Stimulated activated CD4-positive, alpha-beta T cell treated with anti-CD3 and anti-CD28 coated beads, Interleukin-15, amount 100 ng/mL, for 1 hour (primary cell): ENCODE results near the gene MORN5.
A peak's percentile ranks its signal among the peaks of the same experiment; 100 is the strongest.

ENCODE experiments used
- DNase-seq, 2 donors: peaks; one replicate each; pipeline ENCODE4 v3.0.0-alpha.2; 2020; ENCODE audit warnings: low read depth in 1 of 2, low spot score in 1 of 2

Gene MORN5

DNA sequence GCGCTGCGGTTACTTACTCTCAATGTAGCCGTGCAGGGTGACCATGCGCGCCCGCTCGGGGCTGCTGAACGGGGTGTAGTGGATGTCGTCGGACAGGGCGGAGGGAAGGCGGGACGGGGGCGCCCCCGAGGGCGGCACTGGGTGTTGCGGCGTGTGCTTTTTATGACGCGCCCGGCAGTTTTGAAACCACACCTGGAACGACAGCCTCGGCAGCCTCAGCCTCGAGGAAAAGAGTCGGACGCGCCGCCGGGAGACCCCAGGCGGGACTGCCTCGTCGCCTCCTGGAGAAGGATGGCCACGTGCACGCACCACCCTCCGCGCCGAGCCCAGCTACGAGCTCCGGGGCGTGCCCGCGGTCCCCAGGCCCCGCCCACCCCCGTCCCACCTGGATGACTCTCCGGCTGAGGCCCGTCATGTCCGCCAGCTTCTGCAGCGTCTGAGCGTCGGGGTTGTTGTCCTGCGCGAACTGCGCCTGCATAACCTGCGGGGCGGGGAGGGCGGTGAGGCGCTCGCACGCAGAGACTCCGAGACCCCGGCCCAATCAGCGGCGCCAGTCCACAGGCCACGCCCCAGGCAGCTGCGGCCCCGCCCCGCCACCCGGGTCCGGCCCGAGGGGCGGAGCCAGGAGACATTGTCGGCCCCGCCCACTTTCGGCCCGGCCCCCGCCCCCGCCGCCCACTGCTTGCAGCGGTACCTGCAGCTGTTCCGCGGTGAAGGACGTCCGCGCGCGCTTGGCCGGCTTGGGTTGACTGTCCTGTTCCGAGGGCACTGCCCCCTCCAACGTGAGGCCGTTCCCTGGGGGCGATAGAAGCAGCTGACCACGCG is 54.1 kb downstream of the MORN5 start:
- peak; percentile 7 to 32 for DNase-seq

DNA sequence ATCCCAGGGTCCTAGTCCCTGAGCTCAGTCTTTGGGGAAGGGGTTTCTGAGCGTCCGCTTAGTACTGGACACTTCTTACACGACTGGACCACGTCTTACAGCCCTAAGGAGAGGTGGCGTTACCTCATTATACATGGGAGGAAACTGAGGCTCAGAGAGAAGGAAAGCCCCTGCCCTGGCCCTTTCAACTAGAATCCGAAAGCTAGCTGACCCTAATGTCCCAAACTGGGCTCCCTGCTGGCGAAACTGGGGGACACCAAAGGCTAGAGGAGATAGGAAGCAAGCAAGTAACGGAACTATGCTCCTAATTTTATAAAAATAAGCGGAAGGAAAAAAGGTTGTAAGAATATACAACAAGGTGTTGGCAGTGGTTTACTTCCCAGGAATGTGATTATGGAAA is 54.8 kb downstream of the MORN5 start:
- no peak for DNase-seq

DNA sequence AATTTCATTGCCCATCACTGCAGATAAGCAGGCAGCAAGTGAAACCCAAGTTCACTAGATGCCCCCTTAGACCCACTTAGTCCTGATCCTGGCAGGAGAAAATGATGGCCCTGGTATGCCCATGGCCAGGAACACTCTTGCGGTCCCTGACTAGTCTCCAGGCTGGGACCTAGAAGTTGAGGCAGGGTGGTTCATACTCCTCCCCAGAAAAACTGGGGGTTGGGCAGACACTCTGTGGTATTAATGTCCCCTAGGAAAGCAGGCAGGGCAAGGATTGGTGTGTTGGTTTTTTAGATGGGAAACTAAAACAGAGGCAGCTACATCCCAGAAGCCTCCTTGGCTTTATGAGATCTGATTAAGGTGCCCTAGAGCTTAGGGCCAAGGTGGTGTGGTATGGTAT is 56.0 kb downstream of the MORN5 start:
- no peak for DNase-seq

DNA sequence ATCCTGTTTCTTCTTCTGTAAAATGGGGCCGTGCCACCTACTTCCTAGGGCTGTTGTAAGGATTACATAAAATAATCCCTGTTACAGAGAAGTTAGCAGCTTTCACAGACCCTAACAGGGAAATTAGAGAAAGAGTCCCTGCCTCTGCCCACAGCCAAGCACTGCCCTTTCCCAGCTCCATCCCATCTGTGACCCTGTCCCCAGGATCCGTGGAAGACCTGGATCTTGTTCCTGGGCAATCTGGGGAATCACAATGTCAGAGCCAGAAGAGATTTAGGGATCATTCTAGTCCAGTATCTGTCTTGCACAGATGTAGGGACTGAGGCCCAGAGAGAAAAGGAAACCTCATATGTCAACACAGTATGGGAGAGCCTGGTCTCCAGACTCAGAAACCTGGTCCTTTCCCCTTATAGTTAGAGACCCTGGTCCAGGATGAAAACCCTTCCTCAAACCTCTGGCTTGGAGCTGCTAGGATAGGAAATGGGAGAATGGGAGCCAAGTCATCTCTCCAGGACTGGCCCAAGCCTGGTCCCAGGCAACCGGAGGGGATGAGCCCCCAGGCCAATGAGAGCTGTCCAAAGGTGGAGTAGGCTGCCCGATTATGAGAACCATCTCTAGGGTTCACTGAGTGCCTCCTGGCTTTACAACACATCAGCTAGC is 56.6 kb downstream of the MORN5 start:
- DNase-seq: no peak

DNA sequence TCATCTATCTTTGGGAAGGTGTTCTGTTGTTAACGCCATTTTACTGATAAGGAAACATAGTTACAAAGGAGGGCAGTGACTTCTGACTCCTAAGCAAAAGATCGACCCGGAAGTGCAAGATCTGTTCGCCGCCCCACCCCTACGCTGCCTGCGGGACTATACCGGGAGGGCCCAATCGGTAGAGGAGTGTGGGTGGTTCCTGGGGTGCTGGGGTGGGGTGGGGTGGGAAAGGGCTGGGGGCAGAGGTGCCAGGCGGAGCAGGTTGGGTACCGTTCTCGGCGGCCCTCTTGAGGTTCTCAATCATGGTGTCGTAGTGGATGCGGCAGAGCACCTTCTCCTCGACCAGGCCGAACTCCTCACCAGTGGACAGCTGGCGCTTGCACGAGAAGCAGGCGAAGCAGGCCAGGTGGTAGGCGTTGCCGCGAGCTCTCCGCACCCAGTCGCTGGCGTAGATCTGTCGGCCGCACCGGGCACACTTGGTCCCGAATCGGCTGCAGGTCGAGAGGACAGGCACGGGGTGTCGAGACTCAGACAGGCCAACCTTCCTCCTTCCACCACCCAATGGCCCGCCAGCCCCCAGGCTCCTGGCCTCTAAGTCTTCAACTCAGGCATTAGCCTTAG is 57.2 kb downstream of the MORN5 start:
- DNase-seq: no peak

DNA sequence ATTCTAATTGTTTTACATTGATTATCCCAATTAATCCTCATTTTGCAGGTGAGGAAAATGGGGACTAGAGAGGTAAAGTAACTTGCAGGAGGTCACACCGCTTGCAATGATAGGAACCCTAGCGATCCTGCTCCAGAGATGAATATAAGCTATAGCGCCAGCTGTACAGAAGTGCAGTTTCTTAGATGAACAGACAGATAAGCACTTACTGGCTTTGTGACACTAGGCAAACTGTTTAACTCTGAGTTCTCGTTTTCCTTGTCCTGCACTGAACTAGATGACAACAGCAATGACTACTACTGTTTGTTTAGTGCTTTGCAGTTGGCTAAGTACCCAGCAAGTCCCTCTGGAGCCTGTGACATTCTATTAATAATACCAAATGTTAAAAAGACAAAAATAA is 57.9 kb downstream of the MORN5 start:
- no peak for DNase-seq

DNA sequence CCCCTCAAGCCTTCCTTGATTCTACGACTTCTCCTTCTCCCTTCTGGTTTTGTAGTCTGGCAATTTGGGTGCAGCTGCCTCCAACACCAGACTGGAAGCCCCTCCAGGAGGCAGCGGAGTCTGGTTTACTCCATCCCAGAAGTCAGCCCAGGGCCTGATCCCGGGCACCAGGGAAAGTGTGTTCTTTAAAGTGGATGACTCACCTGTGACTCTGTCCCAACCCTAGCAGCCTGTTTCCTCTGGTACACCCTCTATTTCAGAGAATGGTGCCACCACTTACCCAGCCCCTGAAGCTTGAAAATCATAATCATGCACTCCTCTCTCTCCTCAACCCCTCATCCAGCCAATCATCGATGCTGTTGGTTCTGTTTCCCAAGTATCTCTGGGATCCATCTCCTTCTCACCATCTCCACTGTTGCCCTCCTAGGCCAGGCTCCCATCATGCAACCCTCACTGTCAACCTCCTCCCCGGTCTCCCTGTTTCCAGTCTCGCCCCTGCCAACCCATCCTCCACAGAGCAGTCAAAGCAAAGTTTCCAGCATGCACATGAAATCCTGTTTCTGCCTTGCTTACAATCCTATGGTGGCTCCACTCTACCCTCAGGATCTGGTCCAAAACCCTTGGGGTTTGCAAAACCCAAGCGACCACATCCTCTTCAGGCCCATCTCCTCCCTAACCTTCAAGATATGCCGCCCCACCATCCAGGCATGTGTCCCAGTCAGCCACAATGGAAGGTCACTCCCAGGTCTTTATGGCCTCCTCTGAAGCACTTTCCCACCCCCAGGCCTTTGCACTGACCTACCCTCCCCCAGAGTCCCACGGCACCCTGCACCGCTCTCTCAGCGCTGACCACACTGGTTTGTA is 58.6 kb downstream of the MORN5 start:
- no peak for DNase-seq

DNA sequence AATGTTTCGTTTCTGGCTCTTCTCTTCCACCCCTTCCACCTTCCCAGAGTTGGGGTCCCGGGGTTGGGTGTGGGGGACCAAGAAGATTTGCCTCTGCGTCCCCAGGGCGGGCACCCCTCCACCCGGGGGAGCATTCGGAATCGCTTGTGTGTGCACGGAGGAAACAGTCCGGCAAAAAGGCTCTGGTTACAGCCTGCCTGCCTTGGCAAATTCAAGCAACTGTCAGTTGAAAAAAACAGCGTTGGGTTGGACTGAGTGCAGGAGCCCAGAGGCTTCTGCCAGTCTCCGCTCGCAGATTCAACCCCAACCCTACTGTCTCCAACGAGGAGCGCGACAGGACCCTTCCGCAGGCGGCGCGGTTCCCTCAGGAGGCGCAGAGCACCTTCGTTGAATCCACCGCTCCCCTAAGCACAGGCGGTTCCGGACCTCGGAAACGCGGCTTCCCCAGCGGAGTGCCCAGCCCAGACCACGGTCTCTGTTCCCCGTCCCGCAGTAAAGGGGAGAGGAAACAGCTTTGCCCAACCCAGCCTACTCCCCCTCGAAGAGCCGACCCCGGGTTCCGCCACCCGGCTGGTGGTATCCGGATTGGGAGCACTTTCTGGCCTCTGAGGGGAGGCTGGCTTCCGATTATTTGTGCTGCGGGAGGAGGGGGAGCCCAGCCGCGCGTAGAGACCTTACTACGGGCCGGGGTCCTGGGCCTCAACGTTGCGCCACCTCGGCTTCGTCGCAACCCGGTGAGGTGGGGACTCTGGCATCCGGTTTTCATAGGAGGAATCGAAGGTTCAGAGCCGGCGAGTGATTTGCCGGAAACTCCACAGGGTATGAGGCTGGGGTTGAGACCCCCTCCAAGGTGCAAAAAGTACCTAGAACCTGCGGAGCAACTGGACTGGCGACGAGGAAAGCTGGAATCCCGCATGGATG is 59.5 kb downstream of the MORN5 start:
- no peak for DNase-seq

DNA sequence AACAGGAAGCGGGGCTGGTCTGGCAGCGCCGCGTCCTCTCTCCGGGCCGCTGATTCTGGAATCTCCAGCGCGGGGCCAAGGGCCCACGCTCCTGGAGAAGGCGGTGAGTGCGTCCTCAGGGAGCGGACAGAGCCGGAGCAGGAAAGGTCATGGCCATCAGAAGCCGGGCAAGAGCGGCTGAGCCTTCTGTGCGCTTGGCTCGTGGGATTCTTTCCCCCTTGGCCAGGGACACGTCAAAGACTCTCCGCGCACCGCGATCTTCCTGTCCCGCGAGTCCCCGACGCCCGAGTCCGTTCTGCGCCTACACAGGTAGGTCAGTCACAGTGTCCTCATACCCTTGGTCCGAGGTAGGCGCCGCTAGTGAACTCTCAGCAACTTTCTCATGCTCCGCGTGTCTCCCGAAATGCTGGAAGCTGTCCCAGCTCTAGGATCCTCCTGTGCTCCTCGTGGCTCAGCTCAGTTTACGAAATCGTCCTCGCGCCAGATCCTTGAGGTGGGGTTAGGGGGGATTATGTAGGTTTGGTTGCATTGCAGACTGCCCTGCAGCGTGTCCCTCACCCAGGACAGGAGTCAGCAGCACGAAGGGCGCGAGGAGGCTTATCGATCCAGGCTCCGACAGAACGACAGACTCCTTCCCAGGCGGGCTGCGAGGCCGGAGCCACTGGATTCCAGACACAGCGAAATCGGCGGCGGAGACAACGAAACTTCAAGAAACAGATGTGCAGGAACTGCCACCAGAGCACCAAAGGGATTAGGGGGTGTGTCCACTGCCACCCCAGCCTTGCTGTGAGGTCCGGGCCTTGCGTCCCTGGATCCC is 60.4 kb downstream of the MORN5 start:
- no peak for DNase-seq

DNA sequence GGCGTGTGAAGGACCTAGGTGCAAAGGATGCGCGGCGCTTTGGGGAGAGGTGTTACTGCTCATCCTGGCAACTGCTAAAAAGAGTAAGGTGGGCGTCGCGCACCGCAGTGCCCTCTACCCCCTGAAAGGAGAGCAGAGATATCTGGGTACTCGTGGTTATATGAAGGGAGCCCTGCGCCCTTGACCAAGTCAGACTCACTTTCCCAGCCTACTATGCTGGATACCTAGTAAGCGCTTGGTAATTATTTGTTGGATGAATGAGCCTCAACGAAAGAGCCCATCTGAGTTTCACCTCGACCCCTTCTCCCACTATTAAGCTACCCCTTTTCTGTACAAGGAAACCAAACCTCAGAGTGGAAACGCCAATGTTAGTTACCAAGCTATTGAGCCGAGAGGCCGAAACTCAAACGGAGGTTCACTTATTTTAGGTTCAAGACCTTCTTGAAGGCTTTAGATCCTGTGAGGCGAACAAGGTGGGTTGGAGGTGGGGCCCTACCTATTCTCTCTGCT is 61.0 kb downstream of the MORN5 start:
- no peak for DNase-seq

DNA sequence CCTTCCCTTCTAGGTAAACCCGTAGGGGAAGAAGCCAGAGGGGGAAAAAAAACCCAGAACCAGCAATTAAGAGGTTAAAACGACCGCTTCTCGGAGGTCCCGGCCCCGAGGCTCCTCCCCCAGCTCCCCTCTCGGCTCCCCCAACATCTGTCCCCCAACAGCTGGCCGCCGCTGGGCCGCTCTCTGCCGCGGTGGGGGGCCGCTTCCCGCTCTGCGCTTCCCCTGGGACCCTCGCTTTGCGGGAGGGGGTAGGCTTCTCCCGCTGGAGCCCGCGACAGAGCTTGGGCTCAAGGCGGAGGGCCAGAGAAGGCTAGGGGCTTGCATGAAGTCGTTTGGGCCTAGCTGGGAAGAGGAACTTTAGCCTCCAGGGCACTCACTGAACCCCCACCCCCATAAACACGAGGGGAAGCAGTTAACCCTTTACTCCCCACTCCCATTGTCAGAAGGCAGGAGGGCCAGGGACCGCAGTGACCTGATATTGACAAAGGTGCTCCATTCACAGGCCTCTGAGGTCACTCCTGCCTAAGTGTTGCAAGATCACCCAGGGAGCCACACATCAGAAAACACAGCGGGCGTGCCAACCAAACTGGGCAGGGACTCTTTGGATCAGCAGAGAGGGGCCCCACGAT is 61.6 kb downstream of the MORN5 start:
- no peak for DNase-seq

DNA sequence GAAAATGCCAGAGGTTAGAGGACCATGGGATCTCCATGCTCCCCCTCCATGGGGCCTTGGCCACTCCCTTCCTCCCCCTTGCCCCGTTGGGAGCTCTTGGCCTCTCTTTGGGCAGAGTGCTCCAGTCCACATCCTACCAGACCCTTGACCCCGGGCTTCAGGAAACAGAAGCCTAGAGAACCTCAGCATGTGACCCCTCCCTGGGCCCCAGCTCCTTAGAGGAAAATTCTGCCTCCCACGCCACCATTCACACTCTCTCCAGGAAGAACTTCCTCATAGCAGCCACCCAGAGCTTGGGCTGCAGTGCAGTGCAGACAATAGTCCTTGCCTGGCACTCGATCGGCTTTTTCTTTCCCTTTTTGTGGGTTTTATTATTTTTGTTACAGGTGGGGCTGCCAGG is 63.1 kb downstream of the MORN5 start:
- no peak for DNase-seq

DNA sequence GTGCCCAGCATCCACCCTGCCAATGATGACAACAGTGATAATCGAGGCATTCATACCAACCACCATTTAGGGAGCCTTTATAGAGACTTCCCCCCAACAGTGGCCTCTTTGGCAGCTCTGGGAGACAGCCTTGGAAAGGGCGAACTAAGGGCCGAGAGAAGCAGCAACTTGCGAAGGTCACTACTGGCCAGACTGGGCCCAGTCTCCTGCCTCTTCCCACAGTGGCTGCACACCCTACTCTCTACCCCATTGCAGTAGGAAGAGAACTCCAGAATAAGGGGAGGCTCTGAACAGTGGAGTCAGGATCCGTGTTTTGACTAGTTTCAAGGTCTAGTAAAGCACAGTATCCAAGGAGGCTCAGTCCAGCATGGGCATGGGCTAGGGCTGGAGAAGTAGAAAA is 63.7 kb downstream of the MORN5 start:
- DNase-seq: no peak

DNA sequence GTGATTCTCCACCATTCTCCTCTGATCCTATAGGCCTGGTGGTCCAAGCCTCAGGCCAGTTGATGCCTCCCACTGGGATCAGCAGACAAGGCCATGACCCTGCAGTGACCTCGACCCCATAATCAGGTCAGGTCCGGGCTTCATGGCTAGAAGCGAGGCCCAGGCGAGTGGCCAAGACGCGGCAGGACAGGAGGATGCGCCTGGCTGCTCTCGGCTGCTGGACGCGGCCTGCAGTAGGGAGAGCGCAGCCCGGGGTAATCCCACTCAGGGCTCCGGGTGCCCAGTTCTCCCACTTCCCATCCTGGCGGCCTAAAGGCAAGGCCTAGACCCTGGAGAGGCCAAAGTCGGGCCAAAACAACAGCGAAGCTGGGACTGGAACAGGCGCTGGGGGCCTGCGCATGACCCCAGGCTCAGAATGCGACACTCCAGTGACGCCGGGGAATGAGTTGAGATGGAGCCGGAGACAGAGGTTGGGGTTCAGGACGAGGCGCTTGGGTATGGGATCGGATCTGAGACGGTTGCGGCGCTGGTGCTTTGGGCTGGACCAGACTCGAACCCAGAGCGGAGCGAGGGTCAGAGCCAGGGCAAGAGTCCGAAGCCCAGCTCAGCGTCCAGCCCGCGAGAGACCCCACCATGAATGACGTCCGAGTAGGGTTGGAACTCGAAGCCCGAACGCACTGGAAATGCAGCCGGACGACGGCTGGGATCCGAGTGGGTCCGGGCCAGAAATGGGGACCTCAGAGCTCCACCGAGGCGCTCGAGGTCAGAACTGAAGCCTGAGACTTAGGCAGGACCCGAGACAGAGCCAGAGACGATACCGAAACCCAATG is 65.8 kb downstream of the MORN5 start:
- DNase-seq: no peak

DNA sequence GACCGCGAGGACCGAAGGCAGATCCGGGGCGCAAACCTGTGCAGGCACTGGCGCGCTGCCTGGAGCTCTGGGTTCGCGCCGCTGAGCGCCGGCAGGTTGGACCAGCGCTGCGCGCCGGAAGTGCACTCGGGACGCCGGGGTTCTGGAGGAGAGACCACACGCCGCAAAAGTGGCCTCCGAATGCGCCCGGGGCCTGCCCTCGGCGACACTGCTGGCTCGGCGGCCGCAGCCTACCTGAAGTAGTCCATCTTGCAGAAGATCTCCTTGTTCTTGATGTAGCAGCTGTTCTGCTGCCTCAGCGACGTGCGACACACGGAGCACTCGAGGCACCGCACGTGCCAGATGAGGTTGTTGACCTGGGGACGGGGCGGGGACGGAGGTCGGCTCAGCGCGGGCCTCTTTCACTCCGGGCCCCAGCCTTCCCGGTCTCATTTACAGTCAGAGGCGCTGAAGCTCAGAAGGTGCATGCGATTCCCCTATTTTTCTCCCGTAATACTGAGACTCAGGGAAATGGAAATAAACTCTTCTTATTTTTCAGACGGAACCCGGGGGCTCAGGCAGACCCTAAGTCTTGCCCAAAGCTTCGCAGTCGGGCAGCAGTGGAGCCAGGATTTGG is 66.5 kb downstream of the MORN5 start:
- no peak for DNase-seq

DNA sequence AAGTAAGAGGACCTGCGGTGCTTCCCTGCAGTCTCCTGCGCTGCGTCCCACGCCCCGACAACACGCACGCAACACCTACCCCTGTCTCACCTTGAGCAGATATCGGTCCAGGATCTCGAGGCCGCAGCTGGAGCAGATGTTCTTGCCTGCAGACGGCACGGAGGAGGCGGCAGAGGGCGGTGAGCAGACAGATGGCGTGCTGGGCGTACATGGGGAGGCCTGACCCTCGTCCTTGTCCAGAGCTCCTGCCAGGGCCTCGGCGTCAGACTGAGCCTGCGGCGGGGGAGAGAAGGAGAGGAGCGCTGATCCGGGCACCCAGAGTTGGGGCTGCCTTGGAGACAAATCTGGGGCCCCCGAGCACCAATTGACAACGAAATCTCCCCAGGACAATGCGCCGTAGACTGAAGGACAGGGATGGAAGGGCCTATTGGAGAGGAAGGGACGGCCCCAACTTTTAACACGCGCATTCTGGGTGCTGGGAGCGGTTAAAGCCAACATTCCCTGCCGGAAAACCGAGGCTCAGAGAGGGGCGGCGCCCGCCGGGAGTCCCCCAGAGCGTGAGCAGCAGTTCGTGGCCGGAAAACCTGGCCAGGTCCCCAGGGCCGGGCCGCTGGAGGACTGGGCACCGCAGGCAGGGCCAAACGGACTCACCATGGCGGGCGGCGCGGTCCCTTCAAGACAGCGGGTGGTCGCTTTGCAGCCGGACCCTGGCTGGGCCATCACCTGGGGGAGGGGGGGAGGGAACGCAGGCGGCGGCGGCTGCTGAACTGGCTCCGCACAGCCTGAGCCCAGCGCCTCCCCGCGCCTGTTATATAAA is 67.3 kb downstream of the MORN5 start:
- no peak for DNase-seq

DNA sequence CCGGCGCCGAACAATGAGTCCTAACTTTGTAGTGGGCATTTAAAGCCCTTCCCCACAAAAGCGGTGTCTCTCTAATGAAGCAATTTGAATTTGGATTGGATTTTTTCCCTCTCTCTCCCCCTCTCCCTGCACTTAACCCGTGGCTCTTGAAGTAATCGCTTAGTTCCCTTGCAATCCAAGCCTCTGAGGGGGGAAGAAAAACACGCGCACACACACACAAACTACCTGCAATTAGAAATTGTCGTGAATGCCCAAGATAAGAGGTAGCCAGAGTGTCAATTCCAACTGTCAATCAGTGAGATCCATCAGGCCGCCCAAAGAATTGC is 67.8 kb downstream of the MORN5 start:
- no peak for DNase-seq
